Ecto neural progenitor cell (in vitro differentiated cells): ENCODE data around the gene NFKB2.

Source experiments
- DNase-seq: peaks from one replicate; pipeline ENCODE4 v3.0.0-alpha.2; 2018; ENCODE audit warnings: low spot score

NFKB2 gene

GRCh38 chr10:102408728-102409603 is 13.5 kb downstream of the NFKB2 start:
- peak; percentile 77 for DNase-seq

- DNase-seq: no peak
These were observed 14.3 kb downstream of the NFKB2 start for GRCh38 chr10:102409604-102410428.

- DNase-seq: no peak
These were observed 15.0 kb downstream of the NFKB2 start for GRCh38 chr10:102410429-102411073.

- DNase-seq: no peak
These were observed 16.1 kb downstream of the NFKB2 start for GRCh38 chr10:102411341-102412255.

- no peak for DNase-seq
These were observed 16.8 kb downstream of the NFKB2 start for GRCh38 chr10:102412293-102412692.

GRCh38 chr10:102413053-102413705 is 17.7 kb downstream of the NFKB2 start:
- DNase-seq: peak; percentile 84

- no peak for DNase-seq
These were observed 18.5 kb downstream of the NFKB2 start for GRCh38 chr10:102413806-102414561.

- no peak for DNase-seq
These were observed 19.2 kb downstream of the NFKB2 start for GRCh38 chr10:102414749-102415148.

- DNase-seq: no peak
These were observed 20.8 kb downstream of the NFKB2 start for GRCh38 chr10:102416283-102416682.

- no peak for DNase-seq
These were observed 21.2 kb downstream of the NFKB2 start for GRCh38 chr10:102416695-102417094.

GRCh38 chr10:102418622-102419268 is 23.2 kb downstream of the NFKB2 start, which contains the start of gene PSD:
TSS of gene PSD (minus strand) at chr10:102418785. CDS start at chr10:102417038, 1,747 bp downstream.
- DNase-seq: peak; percentile 81

- peak; percentile 94 for DNase-seq
These were observed 24.0 kb downstream of the NFKB2 start for GRCh38 chr10:102419269-102420180.

- no peak for DNase-seq
These were observed 24.7 kb downstream of the NFKB2 start for GRCh38 chr10:102420181-102420713.

- peak; percentile 99 for DNase-seq
These were observed 25.4 kb downstream of the NFKB2 start, which contains the start of gene FBXL15 for GRCh38 chr10:102420714-102421506. TSS of gene FBXL15 (plus strand) at chr10:102420836. CDS start at chr10:102421130, 294 bp downstream.

- no peak for DNase-seq
These were observed 25.9 kb downstream of the NFKB2 start for GRCh38 chr10:102421507-102421756.

- no peak for DNase-seq
These were observed 26.4 kb downstream of the NFKB2 start for GRCh38 chr10:102421757-102422512.
